ENCODE results near the gene WDR43.

Gene WDR43

GRCh38 chr2:28978606-28979005, 84.1 kb downstream of the WDR43 start:
- TF ChIP-seq POLR2A (IDR thresholded peaks at IDR 0.05; ENCODE audit: extremely low read depth, insufficient read length) (no peak), CTCF (IDR thresholded peaks at IDR 0.05; ENCODE audit: low read depth, low read length) (no peak), MYC (IDR thresholded peaks at IDR 0.05; ENCODE audit: low read depth, low read length) (no peak), MAX (IDR thresholded peaks at IDR 0.05; ENCODE audit: low read depth, low read length) (no peak)
- DNase-seq (ENCODE audit: low read depth), result no peak
- no peak overlapping the region for H3K4me3 ChIP-seq (ENCODE audit: low read depth, low read length)

GRCh38 chr2:28979041-28979440, 84.6 kb downstream of the WDR43 start:
- DNase-seq (ENCODE audit: low read depth), result no peak
- H3K4me3 ChIP-seq (ENCODE audit: low read depth, low read length), result no peak overlapping the region
- no peak for TF ChIP-seq CTCF (IDR thresholded peaks at IDR 0.05; ENCODE audit: low read depth, low read length)
- TF ChIP-seq MAX (IDR thresholded peaks at IDR 0.05; ENCODE audit: low read depth, low read length), result no peak
- no peak for TF ChIP-seq POLR2A (IDR thresholded peaks at IDR 0.05; ENCODE audit: extremely low read depth, insufficient read length)
- no peak for TF ChIP-seq MYC (IDR thresholded peaks at IDR 0.05; ENCODE audit: low read depth, low read length)

GRCh38 chr2:28979576-28980366, 85.3 kb downstream of the WDR43 start:
- no peak overlapping the region for H3K4me3 ChIP-seq (ENCODE audit: low read depth, low read length)
- TF ChIP-seq POLR2A (IDR thresholded peaks at IDR 0.05; ENCODE audit: extremely low read depth, insufficient read length) (no peak), MAX (IDR thresholded peaks at IDR 0.05; ENCODE audit: low read depth, low read length) (no peak), CTCF (IDR thresholded peaks at IDR 0.05; ENCODE audit: low read depth, low read length) (no peak), MYC (IDR thresholded peaks at IDR 0.05; ENCODE audit: low read depth, low read length) (no peak)
- DNase-seq (ENCODE audit: low read depth), result no peak

- TF ChIP-seq CTCF (IDR thresholded peaks at IDR 0.05; ENCODE audit: low read depth, low read length) (no peak), POLR2A (IDR thresholded peaks at IDR 0.05; ENCODE audit: extremely low read depth, insufficient read length) (no peak), MYC (IDR thresholded peaks at IDR 0.05; ENCODE audit: low read depth, low read length) (no peak), MAX (IDR thresholded peaks at IDR 0.05; ENCODE audit: low read depth, low read length) (no peak)
- no peak for DNase-seq (ENCODE audit: low read depth)
- no peak overlapping the region for H3K4me3 ChIP-seq (ENCODE audit: low read depth, low read length)
Observed at GRCh38 chr2:28980368-28981015, 86.0 kb downstream of the WDR43 start.

- H3K4me3 ChIP-seq (ENCODE audit: low read depth, low read length), result no peak within 1 kb of the TSS
- no peak for DNase-seq (ENCODE audit: low read depth)
- TF ChIP-seq POLR2A (IDR thresholded peaks at IDR 0.05; ENCODE audit: extremely low read depth, insufficient read length) (no peak), CTCF (IDR thresholded peaks at IDR 0.05; ENCODE audit: low read depth, low read length) (no peak), MAX (IDR thresholded peaks at IDR 0.05; ENCODE audit: low read depth, low read length) (no peak), MYC (IDR thresholded peaks at IDR 0.05; ENCODE audit: low read depth, low read length) (no peak)
Observed at GRCh38 chr2:28981016-28981441, 86.6 kb downstream of the WDR43 start, which contains the start of gene TOGARAM2. TSS of gene TOGARAM2 (plus strand) at chr2:28981298. CDS start at chr2:28994835, 13,537 bp downstream.

Data from NB4 (cell line).